Ectodermal cell (in vitro differentiated cells): ENCODE data around the gene COL15A1.
"Not testable (repeated sequence)": the region's sequence is repeated elsewhere in the genome, so short reads cannot be mapped to it uniquely, and the experiment has no call there.

Source experiments
- H3K27ac ChIP-seq: 2 replicates; pipeline ENCODE4 v1.7.0; 2013; ENCODE audit warnings: mild to moderate bottlenecking, low read depth, low read length; ENCODE audit not compliant: insufficient read depth, poor library complexity, severe bottlenecking
- H3K27me3 ChIP-seq: 2 replicates; pipeline ENCODE4 v1.7.0; 2013; ENCODE audit warnings: mild to moderate bottlenecking, low read length; ENCODE audit not compliant: insufficient read depth, control insufficient read depth, poor library complexity, severe bottlenecking
- H3K36me3 ChIP-seq: one replicate; pipeline ENCODE4 v1.7.0; 2013; ENCODE audit warnings: low read length; ENCODE audit not compliant: control insufficient read depth, insufficient read depth
- H3K4me1 ChIP-seq: one replicate; pipeline ENCODE4 v1.7.0; 2013; ENCODE audit warnings: low read length; ENCODE audit not compliant: control insufficient read depth, insufficient read depth
- H3K4me3 ChIP-seq: 2 replicates; pipeline ENCODE4 v1.7.0; 2013; ENCODE audit warnings: low read depth, low read length, control low read depth; ENCODE audit not compliant: insufficient read depth
- H3K9me3 ChIP-seq: 2 replicates; pipeline ENCODE4 v1.7.0; 2013; ENCODE audit warnings: mild to moderate bottlenecking, low read length, moderate library complexity; ENCODE audit not compliant: control insufficient read depth
- WGBS, 2 experiments: methylation state at CpG; one replicate each; pipeline ENCODE4 v1.1.7; 2013; ENCODE audit warnings: missing lambda C conversion rate in 2 of 2; 5-methylcytosine and 5-hydroxymethylcytosine counted together

COL15A1 gene

DNA sequence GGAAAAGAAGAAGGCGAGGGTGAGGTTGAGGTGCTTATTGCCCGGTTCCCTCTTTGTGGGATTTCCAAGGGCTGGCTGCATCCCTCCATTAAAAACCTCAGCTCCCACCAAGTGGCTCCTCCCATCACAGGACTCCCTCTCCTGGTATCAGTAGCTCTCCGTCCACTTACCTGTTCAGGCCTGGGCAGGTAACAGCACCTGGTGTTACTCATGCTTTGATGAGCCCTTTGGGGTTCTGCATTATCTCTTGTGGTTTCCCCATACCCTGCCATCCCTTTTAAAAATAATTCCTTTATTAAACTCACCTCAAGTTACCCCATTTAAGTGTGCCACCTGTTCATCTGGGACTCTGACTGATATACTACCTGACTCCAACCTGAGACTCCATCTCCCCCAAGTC lies 143.8 kb downstream of the COL15A1 start:
- no peaks in the 10 kb centered on the region for H3K36me3 ChIP-seq
- WGBS, 2 experiments = 92 to 99% methylated on average over 3 of the region's 3 CpGs
- H3K4me1 ChIP-seq = no peaks in the 10 kb centered on the region
- no peak overlapping the region for H3K4me3 ChIP-seq
- H3K27me3 ChIP-seq = no peaks in the 10 kb centered on the region
- H3K9me3 ChIP-seq = no peaks in the 10 kb centered on the region
- H3K27ac ChIP-seq = no peak overlapping the region

DNA sequence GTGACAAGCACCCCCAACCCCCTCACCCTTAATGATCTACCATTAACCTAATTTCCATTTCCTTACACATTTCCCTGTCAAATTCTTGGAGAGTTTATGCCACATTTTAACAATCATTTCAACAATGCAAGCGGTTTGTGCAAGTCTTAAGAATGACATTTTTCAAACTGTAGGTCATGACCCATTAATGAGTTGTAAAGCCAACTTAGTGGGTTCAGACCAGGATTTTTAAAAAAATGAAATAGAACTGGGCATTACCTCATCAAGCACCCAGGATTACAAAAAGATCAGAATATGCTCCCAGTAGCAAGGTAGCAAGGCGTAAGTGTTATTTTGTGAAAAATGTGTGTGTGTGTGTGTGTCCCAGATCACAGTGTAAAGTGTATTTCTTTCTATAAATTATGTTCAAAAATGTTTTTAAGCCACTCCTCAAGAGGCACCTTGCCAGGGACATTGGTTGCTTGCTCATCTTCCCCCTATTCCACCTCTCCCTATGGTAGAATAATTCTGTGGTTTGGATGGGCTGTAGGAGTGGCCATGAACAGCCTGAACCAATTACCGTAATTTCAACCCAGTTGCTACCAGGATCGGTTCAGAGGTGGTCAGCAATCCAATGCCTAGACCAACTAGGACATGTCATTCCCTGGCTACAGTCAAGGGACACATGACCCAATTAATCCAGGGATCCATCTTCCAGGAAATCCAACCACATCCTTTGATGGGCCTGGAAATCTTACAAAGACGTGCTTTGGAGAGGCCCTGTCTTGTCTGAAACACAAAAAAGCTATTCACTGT lies 146.8 kb downstream of the COL15A1 start:
- WGBS, 2 experiments = 93 to 95% methylated on average over 5 of the region's 5 CpGs

DNA sequence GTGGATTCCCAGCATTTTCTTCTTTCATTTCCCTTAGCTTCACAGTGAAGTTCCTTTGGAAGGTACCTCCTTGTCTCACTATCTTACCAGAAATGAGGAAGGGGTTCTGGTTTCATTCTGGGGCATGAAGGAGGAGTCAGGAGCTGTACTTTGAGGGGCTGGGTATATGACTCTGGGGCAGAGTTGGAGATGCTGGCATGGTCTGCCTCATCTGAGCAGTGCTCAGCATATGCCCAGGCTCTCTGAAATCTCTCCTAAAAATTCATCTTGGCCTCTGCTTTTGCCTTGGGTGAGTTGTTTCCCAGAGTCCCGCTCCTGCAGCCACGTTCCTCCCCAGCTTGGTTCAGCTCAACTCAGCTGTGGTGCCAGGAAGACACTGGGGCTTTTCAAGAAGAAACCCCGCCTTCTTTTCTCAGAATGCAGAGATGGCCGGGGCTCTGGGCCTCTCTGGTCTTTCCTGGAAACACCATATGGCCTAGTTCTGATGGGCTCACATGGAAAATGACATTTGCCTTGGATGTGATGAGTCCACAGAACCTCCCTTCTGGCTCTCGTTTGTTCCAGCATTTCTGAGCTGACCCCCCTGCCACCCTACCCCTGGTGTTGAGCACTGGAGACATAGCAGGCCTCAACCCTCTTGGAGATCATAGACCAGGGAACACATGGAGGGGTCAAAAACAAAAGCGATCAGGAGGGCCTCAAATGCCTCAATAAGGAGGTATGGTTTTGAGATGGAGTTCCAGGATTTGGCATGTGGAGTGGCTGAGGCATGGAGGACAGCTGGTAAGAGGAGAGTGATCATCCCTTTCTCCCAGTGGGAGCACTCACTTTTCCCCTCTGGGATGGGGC lies 149.2 kb downstream of the COL15A1 start:
- WGBS, 2 experiments = 94 to 95% methylated on average over 6 of the region's 6 CpGs
- H3K4me1 ChIP-seq = peaks cover 16% of the 10 kb centered on the region
- no peaks in the 10 kb centered on the region for H3K27me3 ChIP-seq
- H3K9me3 ChIP-seq = no peaks in the 10 kb centered on the region
- H3K27ac ChIP-seq = no peak overlapping the region
- H3K4me3 ChIP-seq = no peak overlapping the region
- H3K36me3 ChIP-seq = no peaks in the 10 kb centered on the region

More for the DNA sequence above, 146.8 kb downstream of the COL15A1 start:
- H3K9me3 ChIP-seq = no peaks in the 10 kb centered on the region
- H3K27ac ChIP-seq = no peak overlapping the region
- H3K4me1 ChIP-seq = no peaks in the 10 kb centered on the region
- H3K27me3 ChIP-seq = no peaks in the 10 kb centered on the region
- no peaks in the 10 kb centered on the region for H3K36me3 ChIP-seq
- no peak overlapping the region for H3K4me3 ChIP-seq

DNA sequence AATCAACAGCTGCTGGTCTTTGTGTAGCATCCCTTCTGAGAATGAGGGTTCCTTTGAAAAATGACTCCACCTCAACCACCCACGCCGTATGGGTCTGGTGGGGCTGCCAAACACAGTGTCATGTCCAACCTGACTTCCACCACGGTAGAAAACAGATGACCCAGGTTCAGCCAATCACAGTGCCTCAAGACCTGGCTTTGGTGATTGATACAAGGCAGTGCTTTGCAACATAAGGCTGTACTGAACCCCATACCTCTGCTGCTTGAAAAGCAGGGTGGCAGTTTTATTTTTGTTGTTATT lies 149.7 kb downstream of the COL15A1 start:
- Histone ChIP-seq H3K27me3 (no peaks in the 10 kb centered on the region), H3K9me3 (no peaks in the 10 kb centered on the region), H3K27ac (no peak overlapping the region), H3K4me1 (peaks cover 16% of the 10 kb centered on the region), H3K36me3 (no peaks in the 10 kb centered on the region), H3K4me3 (no peak overlapping the region)
- 91 to 93% methylated on average over 3 of the region's 3 CpGs for WGBS, 2 experiments

DNA sequence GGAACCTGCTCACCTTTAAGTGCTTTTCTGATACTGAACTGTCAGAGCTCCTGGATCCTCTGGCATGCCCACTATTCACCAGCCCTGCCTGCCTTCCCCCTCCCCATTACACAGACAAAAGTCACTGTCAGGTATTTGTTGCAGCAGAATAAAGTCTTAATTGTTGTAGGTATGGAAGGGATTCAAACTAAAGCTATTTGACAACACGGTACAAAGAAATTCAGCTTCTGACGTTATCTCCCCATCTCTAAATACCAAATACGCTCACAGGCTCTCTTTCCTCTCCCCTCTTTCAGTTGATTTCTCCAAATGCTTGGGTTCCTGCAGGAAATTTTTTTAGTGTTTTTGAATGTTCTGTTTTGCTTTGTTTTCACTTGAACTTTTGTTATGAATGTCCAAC lies 151.9 kb downstream of the COL15A1 start:
- peaks cover 16% of the 10 kb centered on the region for H3K4me1 ChIP-seq
- no peaks in the 10 kb centered on the region for H3K36me3 ChIP-seq
- no peak overlapping the region for H3K4me3 ChIP-seq
- H3K27me3 ChIP-seq = no peaks in the 10 kb centered on the region
- H3K27ac ChIP-seq = no peak overlapping the region
- H3K9me3 ChIP-seq = no peaks in the 10 kb centered on the region
- WGBS, 2 experiments = 64 to 82% methylated on average over 3 of the region's 3 CpGs

DNA sequence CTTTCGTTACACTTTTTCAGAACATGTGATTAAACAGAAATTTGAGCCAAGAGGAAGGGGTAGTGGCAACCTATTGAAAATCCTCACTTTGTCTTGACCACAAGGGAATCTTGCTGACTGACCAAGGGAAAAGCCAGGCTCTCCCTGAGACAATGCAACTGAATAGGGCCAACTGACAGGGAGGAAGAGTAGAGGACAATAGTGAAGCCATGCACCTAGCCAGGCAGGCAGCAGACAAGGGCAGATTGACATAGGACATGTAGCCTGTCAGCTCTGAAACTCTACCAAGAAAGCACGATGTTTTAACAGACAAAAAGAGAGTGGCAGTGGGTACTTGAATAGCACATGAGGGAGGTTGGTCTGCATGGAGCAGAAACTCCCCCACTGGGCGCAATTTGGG lies 152.7 kb downstream of the COL15A1 start:
- Histone ChIP-seq H3K27me3 (no peaks in the 10 kb centered on the region), H3K36me3 (no peaks in the 10 kb centered on the region), H3K9me3 (no peaks in the 10 kb centered on the region), H3K4me3 (no peak overlapping the region), H3K4me1 (peaks cover 16% of the 10 kb centered on the region), H3K27ac (peak overlapping the region; percentile 56)
- WGBS, 2 experiments = 50 to 51% methylated on average over 3 of the region's 3 CpGs

DNA sequence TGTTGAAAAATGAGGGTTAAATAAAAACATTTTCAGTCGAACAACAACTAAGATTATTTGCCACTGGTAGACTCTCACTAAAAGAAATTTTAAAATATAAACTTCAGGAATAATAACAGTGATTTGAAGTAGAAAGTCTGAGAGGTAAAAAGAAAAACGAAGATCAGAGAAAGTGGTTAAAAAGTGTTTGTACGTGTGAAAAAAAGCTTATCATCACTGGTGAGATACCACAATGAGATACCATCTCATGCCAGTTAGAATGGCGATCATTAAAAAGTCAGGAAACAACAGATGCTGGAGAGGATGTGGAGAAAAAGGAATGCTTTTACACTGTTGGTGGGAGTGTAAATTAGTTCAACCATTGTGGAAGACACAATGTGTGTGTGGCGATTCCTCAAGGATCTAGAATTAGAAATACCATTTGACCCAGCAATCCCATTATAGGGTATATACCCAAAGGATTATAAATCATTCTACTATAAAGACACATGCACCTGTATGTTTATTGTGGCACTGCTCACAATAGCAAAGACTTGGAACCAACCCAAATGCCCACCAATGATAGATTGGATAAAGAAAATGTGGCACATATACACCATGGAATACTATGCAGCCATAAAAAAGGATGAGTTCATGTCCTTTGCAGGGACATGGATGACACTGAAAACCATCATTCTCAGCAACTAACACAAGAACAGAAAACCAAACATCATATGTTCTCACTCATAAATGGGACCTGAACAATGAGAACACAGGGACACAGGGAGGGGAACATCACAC lies 156.3 kb downstream of the COL15A1 start:
- not testable (repeated sequence) for H3K27me3 ChIP-seq
- 90 to 92% methylated on average over 4 of the region's 5 CpGs for WGBS, 2 experiments

DNA sequence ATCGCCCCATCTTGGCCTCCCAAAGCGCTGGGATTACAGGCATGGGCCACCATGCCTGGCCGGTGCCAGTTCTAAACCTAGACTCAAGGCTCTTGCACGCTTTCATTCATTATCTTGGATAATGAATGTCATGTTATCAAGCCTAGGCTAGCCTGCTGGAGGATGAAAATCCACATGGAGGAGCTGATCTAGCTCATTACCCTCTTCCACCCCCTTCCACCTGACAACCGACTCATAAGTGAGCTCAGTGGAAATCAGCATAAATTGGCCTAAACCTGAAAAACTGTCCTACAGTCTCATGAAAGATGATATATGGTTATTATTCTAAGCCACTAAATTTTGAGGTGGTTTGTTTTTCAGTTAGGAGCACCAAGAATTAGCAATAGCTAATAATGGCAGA lies 157.6 kb downstream of the COL15A1 start:
- no peak overlapping the region for H3K4me3 ChIP-seq

More for the DNA sequence above, 156.3 kb downstream of the COL15A1 start:
- not testable (repeated sequence) for H3K27ac ChIP-seq, H3K36me3 ChIP-seq, H3K9me3 ChIP-seq, H3K4me3 ChIP-seq
- peaks cover 26% of the 10 kb centered on the region for H3K4me1 ChIP-seq

DNA sequence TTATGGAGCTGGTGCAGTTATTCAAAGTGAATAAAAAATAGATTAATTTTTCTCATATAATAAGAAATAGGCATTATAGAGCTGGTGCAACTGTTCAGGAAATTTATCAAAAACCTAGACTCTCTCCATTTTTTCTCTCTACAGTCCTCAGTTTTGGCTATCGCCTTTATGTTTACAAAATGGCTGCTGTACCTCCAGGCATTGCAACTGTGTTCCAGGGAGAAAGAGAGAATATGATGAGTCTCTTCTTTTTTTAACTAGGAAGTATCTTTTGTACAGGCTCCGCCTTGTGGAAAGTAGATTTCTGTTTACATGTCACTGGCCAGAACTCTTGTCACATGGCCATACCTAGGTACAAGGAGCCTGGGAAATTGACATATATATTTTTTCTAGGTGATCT lies 158.1 kb downstream of the COL15A1 start:
- H3K4me3 ChIP-seq = no peak overlapping the region
- H3K36me3 ChIP-seq = no peaks in the 10 kb centered on the region
- no peak overlapping the region for H3K27ac ChIP-seq
- 90% methylated on average over 2 of the region's 2 CpGs for WGBS, 2 experiments
- H3K4me1 ChIP-seq = peaks cover 15% of the 10 kb centered on the region
- no peaks in the 10 kb centered on the region for H3K9me3 ChIP-seq
- peaks cover 5% of the 10 kb centered on the region for H3K27me3 ChIP-seq

More for the DNA sequence above, 157.6 kb downstream of the COL15A1 start:
- Histone ChIP-seq H3K27ac (no peak overlapping the region), H3K36me3 (no peaks in the 10 kb centered on the region), H3K27me3 (peaks cover 5% of the 10 kb centered on the region), H3K9me3 (no peaks in the 10 kb centered on the region), H3K4me1 (peaks cover 20% of the 10 kb centered on the region)
- WGBS, 2 experiments = 94 to 96% methylated on average over 5 of the region's 5 CpGs
